ENCODE results near the gene CDH24. TPM values are rescaled to one million over a fixed set of nuclear protein-coding genes. Genes with fewer than 3 reads are reported as not detected.

The CDH24 gene
- polyA plus RNA-seq, 3 donors = 0.13 to 0.14 TPM; not detected in 1

DNA sequence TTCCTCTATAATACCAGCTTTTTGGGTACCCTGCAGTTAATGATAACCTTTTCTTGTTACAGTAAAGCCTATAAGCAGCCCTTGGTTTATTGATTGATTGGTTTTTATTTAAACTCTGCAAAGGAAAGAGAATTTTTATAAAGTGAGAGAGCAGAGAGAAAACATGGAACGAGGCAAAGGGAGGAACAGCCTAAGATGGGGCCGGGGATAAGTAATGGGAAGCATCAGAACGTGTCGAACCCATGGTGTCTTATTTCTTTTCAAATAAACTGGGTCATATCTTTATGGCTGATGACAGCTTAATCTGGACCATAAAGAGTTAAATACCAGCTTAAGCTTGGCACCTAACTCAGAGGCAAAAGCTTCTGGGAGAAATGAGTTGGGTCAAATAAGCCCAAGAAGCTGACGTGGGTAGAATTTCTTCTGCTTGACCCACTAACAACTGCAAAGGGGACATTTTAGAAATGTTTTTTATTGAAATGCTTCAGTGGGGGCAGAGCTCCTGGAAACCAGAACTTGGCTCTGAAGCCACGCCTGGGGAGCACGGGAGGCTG is 35.4 kb downstream of the CDH24 start:
- 67% methylated on average over 1 of the region's 7 CpGs for whole genome bisulfite sequencing (ENCODE audit: insufficient coverage)
- H3K9me3 ChIP-seq (replicated peaks in 1 of 2; ENCODE audit: control insufficient read depth in 1 of 2, insufficient read depth in 1 of 2, low read length in 2 of 2) = no peaks in the 10 kb centered on the region
- Mint-ChIP-seq H3K4me3 (no peak overlapping the region), H3K9me3 (no peaks in the 10 kb centered on the region), H3K4me1 (peaks cover 8% of the 10 kb centered on the region), H3K36me3 (peaks cover 24 to 41% of the 10 kb centered on the region in 2 donors), H3K27me3 (ENCODE audit: low read depth in 3 of 3) (peaks cover 0 to 2% (median 0%) of the 10 kb centered on the region in 3 donors), H3K27ac (peak overlapping the region in 1 of 7 donors; percentile 46)
- intact Hi-C loops (cut with micrococcal nuclease) = no loop called here
- H3K4me1 ChIP-seq (ENCODE audit: control insufficient read depth in 1 of 2, insufficient read depth in 2 of 2, low read length in 2 of 2) = peaks cover 2 to 7% of the 10 kb centered on the region in 2 donors
- H3K36me3 ChIP-seq (replicated peaks in 1 of 2; ENCODE audit: control insufficient read depth in 1 of 2, insufficient read depth in 2 of 2, low read length in 2 of 2) = peaks cover 8 to 24% of the 10 kb centered on the region in 2 donors
- no peaks in the 10 kb centered on the region for H3K27me3 ChIP-seq (ENCODE audit: control insufficient read depth in 2 of 2, insufficient read depth in 2 of 2, low read length in 2 of 2)
- H3K4me2 ChIP-seq (replicated peaks; ENCODE audit: extremely low read depth, low read length, poor library complexity, severe bottlenecking) = no peak overlapping the region
- H4K20me1 ChIP-seq (ENCODE audit: insufficient read depth, low read length) = no peaks in the 10 kb centered on the region
- no peak overlapping the region for H3K4me3 ChIP-seq (replicated peaks in 1 of 3; ENCODE audit: low read depth in 2 of 3, low read length in 3 of 3)
- no peak overlapping the region for H3K27ac ChIP-seq (ENCODE audit: low read depth in 1 of 2, low read length in 2 of 2)
- H3K79me2 ChIP-seq (ENCODE audit: insufficient read depth, low read length) = no peaks in the 10 kb centered on the region
- no peak overlapping the region for H3K9ac ChIP-seq (ENCODE audit: insufficient read depth, low read length, poor library complexity, severe bottlenecking)
- DNase-seq = no peak
- H2AFZ ChIP-seq (ENCODE audit: insufficient read depth, low read depth, low read length, poor library complexity, severe bottlenecking) = no peak overlapping the region
- TF ChIP-seq CTCF (IDR thresholded peaks at IDR 0.05) = no peak

GRCh38 chr14:23021434-23021833 is 35.9 kb downstream of the CDH24 start:
- Histone ChIP-seq H3K4me2 (replicated peaks; ENCODE audit: extremely low read depth, low read length, poor library complexity, severe bottlenecking) (no peak overlapping the region), H3K4me3 (replicated peaks in 1 of 3; ENCODE audit: low read depth in 2 of 3, low read length in 3 of 3) (no peak overlapping the region)

More at GRCh38 chr14:23021434-23021833, 35.9 kb downstream of the CDH24 start:
- intact Hi-C loops (cut with micrococcal nuclease) = no loop called here
- no peak for TF ChIP-seq CTCF (IDR thresholded peaks at IDR 0.05)
- WGBS (ENCODE audit: insufficient coverage) = 98% methylated on average over 6 of the region's 9 CpGs
- Histone ChIP-seq H4K20me1 (ENCODE audit: insufficient read depth, low read length) (no peaks in the 10 kb centered on the region), H2AFZ (ENCODE audit: insufficient read depth, low read depth, low read length, poor library complexity, severe bottlenecking) (no peak overlapping the region), H3K9me3 (replicated peaks in 1 of 2; ENCODE audit: control insufficient read depth in 1 of 2, insufficient read depth in 1 of 2, low read length in 2 of 2) (no peaks in the 10 kb centered on the region), H3K27me3 (ENCODE audit: control insufficient read depth in 2 of 2, insufficient read depth in 2 of 2, low read length in 2 of 2) (no peaks in the 10 kb centered on the region), H3K27ac (ENCODE audit: low read depth in 1 of 2, low read length in 2 of 2) (no peak overlapping the region), H3K4me1 (ENCODE audit: control insufficient read depth in 1 of 2, insufficient read depth in 2 of 2, low read length in 2 of 2) (peaks cover 2 to 7% of the 10 kb centered on the region in 2 donors), H3K36me3 (replicated peaks in 1 of 2; ENCODE audit: control insufficient read depth in 1 of 2, insufficient read depth in 2 of 2, low read length in 2 of 2) (peaks cover 8 to 24% of the 10 kb centered on the region in 2 donors), H3K79me2 (ENCODE audit: insufficient read depth, low read length) (no peaks in the 10 kb centered on the region), H3K9ac (ENCODE audit: insufficient read depth, low read length, poor library complexity, severe bottlenecking) (no peak overlapping the region)
- H3K9me3 Mint-ChIP-seq = no peaks in the 10 kb centered on the region
- H3K4me1 Mint-ChIP-seq = peaks cover 8% of the 10 kb centered on the region
- no peak overlapping the region for H3K27ac Mint-ChIP-seq
- DNase-seq = no peak
- H3K27me3 Mint-ChIP-seq (ENCODE audit: low read depth in 3 of 3) = peaks cover 0 to 2% (median 0%) of the 10 kb centered on the region in 3 donors
- H3K4me3 Mint-ChIP-seq = no peak overlapping the region
- H3K36me3 Mint-ChIP-seq = peaks cover 24 to 40% of the 10 kb centered on the region in 2 donors

All from CD14-positive monocyte (primary cell).